Activated T-cell treated with anti-CD3 and anti-CD28 coated beads, Interleukin-2, amount 50 U/mL, for 72 hours (primary cell): ENCODE results near the gene PPP1R36. TPM values are rescaled to one million over a fixed set of nuclear protein-coding genes. Genes with fewer than 3 reads are reported as not detected.
"Not testable (repeated sequence)": the region's sequence is repeated elsewhere in the genome, so short reads cannot be mapped to it uniquely, and the experiment has no call there.

Experiments used
- ATAC-seq, 2 donors: fragments of 150-1000 bp; cut with Tn5 transposase; replicated peaks in 1 of 2; 2 replicates each; pipeline ENCODE4 v1.10.0; 2021; ENCODE audit warnings: moderate library complexity in 2 of 2, mild to moderate bottlenecking in 1 of 2
- DNase-seq, 2 donors: peaks; one replicate each; pipeline ENCODE4 v3.0.0; 2021 to 2022; ENCODE audit warnings: mixed read lengths in 1 of 2
- H3K27ac Mint-ChIP-seq: one replicate; pipeline ENCODE4 v1.8.0; 2022; ENCODE audit warnings: mild to moderate bottlenecking, moderate library complexity, mixed read lengths
- H3K27me3 Mint-ChIP-seq: one replicate; pipeline ENCODE4 v1.8.0; 2022; ENCODE audit warnings: low read depth, mixed read lengths
- H3K36me3 Mint-ChIP-seq, 2 donors: one replicate each; pipeline ENCODE4 v1.8.0; 2022; ENCODE audit warnings: mixed read lengths in 2 of 2, mild to moderate bottlenecking in 1 of 2; ENCODE audit not compliant: insufficient read depth in 2 of 2
- H3K4me1 Mint-ChIP-seq: one replicate; pipeline ENCODE4 v1.8.0; 2022; ENCODE audit warnings: low read depth, mixed read lengths
- H3K4me3 Mint-ChIP-seq, 2 donors: one replicate each; pipeline ENCODE4 v1.8.0; 2022; ENCODE audit warnings: mild to moderate bottlenecking in 2 of 2, mixed read lengths in 2 of 2, moderate library complexity in 2 of 2
- H3K9me3 Mint-ChIP-seq, 2 donors: one replicate each; pipeline ENCODE4 v1.8.0; 2022; ENCODE audit warnings: mixed read lengths in 2 of 2
- total RNA-seq, 2 donors: library from RNA; stranded (reverse); gene quantifications; one replicate each; pipeline ENCODE4 v1.2.3, GENCODE V29; 2022

The PPP1R36 gene
- total RNA-seq, 2 donors from 2014 or later = 0.16 TPM; not detected in 1

DNA sequence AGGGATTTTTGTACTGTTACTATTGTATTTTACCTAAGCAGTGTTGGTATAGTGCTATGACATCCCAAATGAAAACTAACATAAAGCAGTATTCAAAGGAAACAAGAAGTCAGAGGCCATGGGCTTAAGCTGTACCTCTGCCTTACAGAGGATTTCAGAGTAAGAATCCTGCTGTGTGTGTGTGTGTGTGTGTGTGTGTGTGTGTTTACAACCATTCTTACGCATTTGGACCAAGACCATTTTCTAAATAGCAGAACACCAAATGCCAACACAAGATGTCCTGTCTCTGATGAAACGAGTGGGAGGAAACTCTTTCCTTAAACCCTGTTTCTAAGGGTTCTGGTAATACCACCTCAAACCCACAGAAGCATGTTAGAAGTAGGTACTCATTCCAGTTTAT, 64.4 kb downstream of the PPP1R36 start:
- Mint-ChIP-seq H3K36me3 (no peaks in the 10 kb centered on the region), H3K4me3 (no peak overlapping the region), H3K9me3 (no peaks in the 10 kb centered on the region), H3K4me1 (no peaks in the 10 kb centered on the region), H3K27me3 (no peaks in the 10 kb centered on the region), H3K27ac (no peak overlapping the region)
- DNase-seq = no peak
- no peak for ATAC-seq

DNA sequence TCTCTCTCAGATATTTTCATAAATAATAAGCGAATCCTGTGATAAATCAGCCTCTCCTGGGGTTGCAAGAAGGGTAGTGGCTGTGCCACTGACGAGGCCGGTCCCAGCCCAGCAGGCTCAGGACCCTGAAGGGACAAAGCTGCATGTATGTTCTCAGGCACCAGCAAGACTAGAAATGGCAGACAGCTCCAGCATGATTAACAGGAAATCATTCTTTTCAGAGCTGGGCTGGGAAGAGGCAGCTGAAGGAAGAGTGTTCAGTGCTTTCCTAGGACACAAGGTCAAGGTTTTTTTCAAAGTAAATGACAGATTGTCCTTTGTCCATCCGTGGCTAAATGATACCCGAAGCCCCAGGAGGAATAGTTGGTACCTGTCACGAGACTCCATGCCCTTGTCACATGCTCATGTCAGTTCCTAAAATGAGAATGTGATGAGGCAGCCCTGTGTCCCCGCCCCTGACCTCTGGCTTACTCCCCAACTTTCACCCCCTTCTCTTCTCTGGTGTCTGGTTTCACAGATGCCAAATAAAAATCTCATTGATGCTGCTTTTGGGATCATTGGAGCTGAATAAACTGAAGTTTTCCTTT, 65.1 kb downstream of the PPP1R36 start:
- DNase-seq (no peak), ATAC-seq (no peak)
- Mint-ChIP-seq H3K4me3 (no peak overlapping the region), H3K9me3 (no peaks in the 10 kb centered on the region), H3K27ac (no peak overlapping the region), H3K27me3 (no peaks in the 10 kb centered on the region), H3K36me3 (no peaks in the 10 kb centered on the region), H3K4me1 (no peaks in the 10 kb centered on the region)

DNA sequence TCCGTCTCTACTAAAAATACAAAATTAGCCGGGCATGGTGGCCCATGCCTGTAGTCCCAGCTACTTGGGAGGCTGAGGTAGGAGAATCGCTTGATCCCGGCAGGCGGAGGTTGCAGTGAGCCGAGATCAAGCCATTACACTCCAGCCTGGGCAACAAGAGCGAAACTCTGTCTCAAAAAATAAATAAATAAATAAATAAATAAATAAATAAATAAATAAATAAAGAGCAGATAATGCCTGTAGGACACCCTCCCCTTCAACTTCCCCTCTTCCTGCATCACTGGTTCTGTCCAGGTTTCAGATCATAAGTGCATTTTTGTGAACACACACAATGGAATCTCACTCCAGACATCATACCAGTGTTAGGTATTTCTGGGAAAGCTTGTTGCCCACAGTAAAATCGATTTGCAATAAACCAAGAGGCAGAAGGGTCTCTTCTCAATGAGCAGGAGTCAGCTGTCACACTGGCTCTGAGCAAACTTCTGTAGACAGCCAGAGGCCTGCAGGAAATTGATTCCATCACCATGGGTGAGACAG, 68.2 kb downstream of the PPP1R36 start:
- not testable (repeated sequence) for H3K27ac Mint-ChIP-seq, H3K27me3 Mint-ChIP-seq, H3K9me3 Mint-ChIP-seq, DNase-seq, ATAC-seq, H3K36me3 Mint-ChIP-seq, H3K4me3 Mint-ChIP-seq, H3K4me1 Mint-ChIP-seq

DNA sequence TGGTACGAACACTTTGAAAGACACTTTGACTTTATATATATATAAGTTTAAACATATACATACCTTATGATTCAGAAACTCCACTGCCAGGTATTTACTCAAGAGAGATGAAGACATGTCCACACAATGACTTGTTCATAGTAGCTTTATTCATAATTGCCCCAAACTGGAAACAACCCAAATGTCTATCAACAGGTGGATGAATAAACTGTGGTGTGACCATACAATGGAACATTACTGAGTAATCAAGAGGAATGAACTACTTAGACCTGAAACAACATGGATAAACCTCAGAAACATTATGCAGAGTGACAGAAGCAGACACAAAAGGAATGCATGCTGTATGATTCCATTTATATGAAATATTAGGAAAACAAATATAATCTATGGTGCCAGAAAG, 71.1 kb downstream of the PPP1R36 start:
- Mint-ChIP-seq H3K27me3 (peaks cover 5% of the 10 kb centered on the region), H3K4me3 (no peak overlapping the region), H3K27ac (no peak overlapping the region), H3K36me3 (no peaks in the 10 kb centered on the region), H3K9me3 (no peaks in the 10 kb centered on the region), H3K4me1 (peaks cover 5% of the 10 kb centered on the region)
- ATAC-seq (no peak), DNase-seq (no peak)

DNA sequence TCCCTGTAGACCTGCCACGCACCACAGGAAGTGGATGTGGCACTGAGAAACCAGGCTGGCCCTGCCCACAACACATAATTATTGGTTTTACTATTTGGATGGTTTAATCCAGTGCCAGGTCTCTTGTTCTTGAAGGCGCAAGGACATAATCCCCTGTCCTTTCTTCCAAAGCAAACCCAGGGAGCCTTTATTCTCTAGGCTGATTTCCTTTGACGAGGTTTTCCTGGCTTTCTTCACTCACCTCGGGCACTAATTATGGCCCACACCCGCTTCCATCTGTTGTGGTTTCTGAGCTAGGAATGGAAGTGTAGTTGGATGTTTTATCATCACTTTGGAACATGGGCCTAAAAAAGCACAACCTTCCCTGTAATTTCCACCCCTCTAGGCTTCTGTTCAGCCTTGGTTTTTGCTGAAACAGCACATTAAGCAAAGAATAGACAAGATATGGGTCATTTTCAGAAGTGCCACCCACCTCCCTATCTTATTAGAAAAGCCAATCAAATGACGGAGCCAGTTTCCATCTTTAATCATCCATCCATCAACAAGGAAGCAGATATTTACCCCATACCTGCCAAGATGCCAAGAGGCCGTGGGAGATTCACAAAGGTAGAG, 73.9 kb downstream of the PPP1R36 start:
- no peak overlapping the region for H3K4me3 Mint-ChIP-seq
- no peak for ATAC-seq

DNA sequence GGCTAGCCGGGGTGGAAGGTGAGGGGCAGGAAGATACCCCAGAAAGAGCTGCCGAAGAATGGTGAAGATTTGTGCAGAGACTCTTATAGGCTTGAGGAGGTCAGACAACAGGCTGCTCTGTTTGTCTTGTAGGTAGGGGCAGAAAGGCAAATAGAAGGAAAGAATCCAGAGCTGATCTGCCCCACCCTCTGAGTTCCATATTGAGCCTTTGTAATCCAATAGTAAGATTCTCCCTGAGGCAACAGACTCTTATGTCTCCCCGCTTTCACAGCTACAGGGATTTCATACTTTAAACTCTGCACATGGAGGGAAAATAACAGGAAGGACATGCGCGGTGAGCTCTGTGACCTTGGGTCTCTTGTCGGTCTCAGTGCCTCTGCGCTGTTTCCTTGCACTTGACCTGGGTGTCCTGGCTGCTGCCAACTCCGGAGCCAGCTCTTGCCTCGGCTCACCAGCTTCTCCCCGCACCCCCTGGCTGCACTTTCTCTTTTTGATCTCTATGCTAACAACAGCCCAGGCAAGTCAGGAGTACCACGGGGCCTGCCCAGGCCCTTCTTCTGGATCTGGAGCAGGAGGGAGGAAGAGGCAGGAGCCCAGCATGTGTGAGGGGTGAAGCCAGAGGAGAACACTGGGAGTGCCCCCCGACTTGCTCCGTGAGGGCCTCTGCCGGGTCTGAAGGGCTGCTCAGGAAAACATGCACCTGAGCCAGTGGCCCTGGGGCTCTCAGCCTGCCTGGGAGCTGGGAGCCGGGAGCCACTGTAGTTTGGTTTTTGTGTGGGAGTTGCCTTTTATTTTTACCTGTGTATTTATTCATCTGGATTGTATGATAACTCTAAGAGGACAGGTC, 75.8 kb downstream of the PPP1R36 start:
- Mint-ChIP-seq H3K27me3 (peaks cover 5% of the 10 kb centered on the region), H3K9me3 (no peaks in the 10 kb centered on the region), H3K27ac (no peak overlapping the region), H3K4me1 (peaks cover 5% of the 10 kb centered on the region), H3K36me3 (no peaks in the 10 kb centered on the region), H3K4me3 (no peak overlapping the region)
- DNase-seq (no peak), ATAC-seq (no peak)

More for the DNA sequence above, 73.9 kb downstream of the PPP1R36 start:
- no peak for DNase-seq
- Mint-ChIP-seq H3K27me3 (peaks cover 5% of the 10 kb centered on the region), H3K9me3 (no peaks in the 10 kb centered on the region), H3K27ac (no peak overlapping the region), H3K36me3 (no peaks in the 10 kb centered on the region), H3K4me1 (peaks cover 5% of the 10 kb centered on the region)

DNA sequence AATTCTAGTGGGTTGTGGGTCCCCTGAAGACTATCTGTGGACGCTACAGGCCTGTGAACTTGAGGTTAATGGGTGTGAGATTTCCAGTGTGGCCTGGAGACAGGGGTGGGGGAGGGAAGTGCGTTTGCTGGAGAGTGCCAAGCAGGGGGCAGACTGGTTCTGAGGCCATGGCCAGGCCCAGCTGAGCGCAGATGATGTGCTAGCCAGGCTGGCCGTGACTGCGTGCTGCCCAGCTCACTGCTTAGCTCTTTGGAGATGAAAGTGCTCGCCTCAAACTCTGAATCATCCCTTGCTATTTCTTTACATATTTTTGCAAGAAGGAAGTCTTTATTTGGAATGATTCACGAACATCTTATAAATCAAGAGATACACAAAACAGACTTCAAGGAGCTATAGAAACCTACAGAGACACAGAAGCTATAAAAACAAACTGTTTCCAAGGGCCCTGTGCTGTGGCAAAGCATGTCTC, 79.2 kb downstream of the PPP1R36 start:
- H3K36me3 Mint-ChIP-seq = no peaks in the 10 kb centered on the region
- no peak overlapping the region for H3K4me3 Mint-ChIP-seq
- no peak for ATAC-seq
- H3K27ac Mint-ChIP-seq = no peak overlapping the region
- no peaks in the 10 kb centered on the region for H3K27me3 Mint-ChIP-seq
- H3K9me3 Mint-ChIP-seq = no peaks in the 10 kb centered on the region
- no peaks in the 10 kb centered on the region for H3K4me1 Mint-ChIP-seq
- DNase-seq = no peak

DNA sequence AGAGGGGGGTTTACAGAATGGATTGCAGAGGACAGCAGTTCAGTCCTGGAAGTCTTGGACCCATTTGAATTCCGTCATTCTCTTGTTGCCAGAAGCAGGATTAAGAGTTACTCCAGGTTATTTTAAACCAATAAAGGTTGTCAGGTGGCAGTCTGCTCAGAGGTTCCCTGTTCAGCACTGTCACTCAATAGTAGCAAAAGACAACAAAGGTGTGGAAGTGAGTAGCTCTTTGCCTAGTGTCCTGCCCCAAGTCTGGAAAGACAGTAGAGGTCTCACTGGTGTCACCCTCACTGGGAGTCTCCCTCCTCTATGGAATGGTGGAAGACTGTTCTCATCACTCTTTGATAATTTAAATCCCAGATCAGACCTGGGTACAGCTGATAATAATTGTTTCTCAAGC, 81.0 kb downstream of the PPP1R36 start:
- Mint-ChIP-seq H3K4me1 (no peaks in the 10 kb centered on the region), H3K9me3 (no peaks in the 10 kb centered on the region), H3K36me3 (no peaks in the 10 kb centered on the region), H3K4me3 (no peak overlapping the region), H3K27ac (no peak overlapping the region), H3K27me3 (no peaks in the 10 kb centered on the region)
- DNase-seq = no peak
- no peak for ATAC-seq

DNA sequence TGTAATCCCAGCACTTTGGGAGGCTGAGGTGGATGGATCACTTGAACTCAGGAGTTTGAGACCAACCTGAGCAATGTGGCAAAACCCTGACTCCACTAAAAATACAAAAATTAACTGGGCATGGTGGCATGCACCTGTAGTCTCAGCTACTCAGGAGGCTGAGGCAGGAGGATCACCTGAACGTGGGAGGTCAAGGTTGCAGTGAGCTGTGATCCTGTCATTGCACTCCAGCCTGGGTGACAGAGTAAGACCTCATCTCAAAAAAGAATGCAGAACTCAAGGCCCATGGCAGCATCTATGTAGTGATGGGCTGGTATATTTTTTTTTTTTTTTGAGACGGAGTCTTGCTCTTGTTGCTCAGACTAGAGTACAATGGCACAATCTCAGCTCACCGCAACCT, 81.5 kb downstream of the PPP1R36 start:
- H3K27ac Mint-ChIP-seq, H3K4me3 Mint-ChIP-seq, ATAC-seq, H3K27me3 Mint-ChIP-seq, H3K9me3 Mint-ChIP-seq, H3K4me1 Mint-ChIP-seq, DNase-seq, H3K36me3 Mint-ChIP-seq: not testable (repeated sequence)

DNA sequence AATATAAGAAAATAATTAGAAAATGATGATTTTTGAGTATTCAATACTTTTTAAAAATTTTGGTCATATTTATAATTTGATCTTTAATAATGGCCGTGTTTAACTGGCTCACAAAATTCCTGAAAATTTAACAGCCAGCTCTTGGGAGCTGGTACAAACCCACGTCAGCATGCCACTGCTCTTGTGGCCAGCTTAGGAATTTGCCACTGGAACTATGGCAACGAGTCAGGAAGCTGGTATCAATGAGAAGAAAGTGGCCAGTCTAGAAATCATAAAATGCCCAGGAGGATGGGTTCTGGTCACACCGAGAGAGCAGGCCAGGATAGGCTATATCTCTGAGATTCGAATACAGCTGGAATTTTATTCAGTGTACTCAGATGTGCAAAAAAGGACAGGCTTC, 82.3 kb downstream of the PPP1R36 start:
- no peaks in the 10 kb centered on the region for H3K27me3 Mint-ChIP-seq
- no peaks in the 10 kb centered on the region for H3K9me3 Mint-ChIP-seq
- H3K27ac Mint-ChIP-seq = no peak overlapping the region
- H3K4me3 Mint-ChIP-seq = no peak overlapping the region
- no peaks in the 10 kb centered on the region for H3K4me1 Mint-ChIP-seq
- DNase-seq (no peak), ATAC-seq (no peak)
- no peaks in the 10 kb centered on the region for H3K36me3 Mint-ChIP-seq

DNA sequence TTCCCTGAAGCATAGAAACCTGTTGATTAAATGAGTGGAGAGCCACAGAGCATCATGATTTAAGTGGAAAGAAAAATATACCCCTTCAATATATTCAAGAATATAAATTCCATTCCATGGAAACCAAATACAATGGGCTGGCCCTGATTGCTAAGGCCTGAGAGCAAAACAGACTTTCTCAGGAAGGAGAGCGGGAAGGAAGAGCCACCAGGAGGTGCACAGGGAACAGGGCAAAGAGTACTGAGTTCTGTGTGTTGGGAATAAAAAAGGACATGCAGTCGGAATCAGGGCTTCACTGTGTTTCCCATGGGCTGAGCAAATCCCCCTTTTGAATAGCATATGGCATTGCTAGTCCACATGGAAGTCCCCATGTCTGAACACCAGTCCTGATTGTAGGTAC, 84.8 kb downstream of the PPP1R36 start:
- Mint-ChIP-seq H3K4me3 (no peak overlapping the region), H3K27ac (no peak overlapping the region), H3K9me3 (no peaks in the 10 kb centered on the region), H3K36me3 (no peaks in the 10 kb centered on the region), H3K4me1 (no peaks in the 10 kb centered on the region), H3K27me3 (no peaks in the 10 kb centered on the region)
- no peak for DNase-seq
- no peak for ATAC-seq

DNA sequence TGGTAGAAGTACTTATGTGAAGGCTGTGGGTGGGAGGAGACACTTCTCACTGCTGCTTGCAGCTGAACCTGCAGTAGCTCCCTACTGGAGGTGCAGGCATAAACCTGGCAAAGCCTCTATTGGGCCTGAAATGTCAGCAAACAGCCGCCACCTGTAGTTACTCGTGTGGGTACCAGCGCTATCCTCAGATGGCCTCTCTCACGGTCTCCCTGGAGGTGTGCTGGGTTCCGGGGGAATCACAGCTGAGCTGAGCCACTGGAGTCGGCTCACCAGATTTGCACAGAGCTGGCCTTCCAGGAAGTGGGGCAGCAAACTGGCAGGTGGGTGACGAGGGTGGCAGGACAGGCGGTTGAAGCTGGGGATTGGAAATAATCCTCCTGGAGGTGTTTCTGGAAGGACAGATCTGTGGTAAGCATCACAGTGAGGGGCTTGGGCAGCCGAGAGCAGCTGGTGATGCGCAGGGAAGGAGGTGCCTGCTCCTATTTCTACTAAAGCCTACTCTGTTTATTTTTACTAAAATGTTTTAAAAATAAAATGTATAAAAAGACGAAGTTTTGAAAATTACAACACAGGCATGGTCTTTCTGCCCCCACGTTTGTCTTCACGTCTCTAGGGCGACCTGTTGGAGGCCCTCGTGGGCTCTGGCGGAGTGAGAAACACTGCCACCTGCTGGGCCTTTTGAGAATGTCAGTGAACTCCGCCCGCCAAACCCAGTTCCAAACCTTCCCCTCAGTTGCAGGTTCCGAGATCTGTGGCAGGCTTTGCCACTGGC, 86.6 kb downstream of the PPP1R36 start:
- no peak overlapping the region for H3K27ac Mint-ChIP-seq
- no peak overlapping the region for H3K4me3 Mint-ChIP-seq
- H3K27me3 Mint-ChIP-seq = no peaks in the 10 kb centered on the region
- H3K9me3 Mint-ChIP-seq = no peaks in the 10 kb centered on the region
- H3K36me3 Mint-ChIP-seq = no peaks in the 10 kb centered on the region
- no peaks in the 10 kb centered on the region for H3K4me1 Mint-ChIP-seq
- peak; percentile 90 to 92 for ATAC-seq
- peak; percentile 69 to 76 for DNase-seq

DNA sequence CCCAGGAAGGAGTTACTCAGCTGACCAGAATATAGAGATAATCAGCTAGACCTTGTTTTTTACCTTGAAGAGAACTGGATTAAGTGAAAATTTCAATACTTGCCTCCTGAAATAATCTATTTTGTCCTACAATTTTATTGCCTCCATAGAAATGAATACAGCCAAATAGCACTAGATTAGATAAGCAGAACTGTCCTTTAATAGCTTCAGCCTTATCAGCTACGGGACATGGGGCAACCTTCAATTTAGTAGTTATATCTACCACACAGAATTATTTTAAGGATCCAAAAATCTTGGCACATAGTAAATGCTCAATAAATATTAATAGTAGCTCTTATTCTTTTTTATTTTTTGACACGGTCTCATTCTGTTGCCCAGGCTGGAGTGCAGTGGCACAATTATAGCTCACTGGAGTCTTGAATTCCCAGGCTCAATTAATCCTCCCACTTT, 87.2 kb downstream of the PPP1R36 start:
- DNase-seq (no peak), ATAC-seq (no peak)
- Mint-ChIP-seq H3K9me3 (no peaks in the 10 kb centered on the region), H3K4me3 (no peak overlapping the region), H3K4me1 (no peaks in the 10 kb centered on the region), H3K27me3 (peaks cover 4% of the 10 kb centered on the region), H3K27ac (no peak overlapping the region), H3K36me3 (no peaks in the 10 kb centered on the region)
